ENCODE results near the gene ELK3.

DNA sequence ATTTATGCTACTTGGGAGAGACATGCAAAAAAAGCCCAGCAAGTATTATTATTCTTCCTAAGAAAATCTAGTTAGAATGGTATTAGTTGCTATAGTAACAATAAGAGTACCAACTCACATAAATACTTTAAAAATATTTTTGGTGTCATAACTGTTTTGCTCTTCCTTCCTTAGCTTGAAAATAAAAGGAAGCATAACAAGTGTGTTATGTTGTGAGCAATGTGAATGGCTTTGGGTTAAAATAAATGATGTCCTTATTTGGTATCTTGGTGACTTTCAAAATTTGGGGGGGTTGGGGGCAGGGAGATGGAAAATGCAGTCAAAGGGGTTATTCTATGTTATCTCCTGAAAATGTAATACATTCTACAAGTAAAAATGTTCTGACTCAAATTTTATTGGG lies 91.0 kb downstream of the ELK3 start:
- TF ChIP-seq CTCF (IDR thresholded peaks at IDR 0.05) (no peak), POLR2A (IDR thresholded peaks at IDR 0.05) (no peak), EP300 (IDR thresholded peaks at IDR 0.05) (no peak)
